Measurements from ENCODE around the gene SYNDIG1.

DNA sequence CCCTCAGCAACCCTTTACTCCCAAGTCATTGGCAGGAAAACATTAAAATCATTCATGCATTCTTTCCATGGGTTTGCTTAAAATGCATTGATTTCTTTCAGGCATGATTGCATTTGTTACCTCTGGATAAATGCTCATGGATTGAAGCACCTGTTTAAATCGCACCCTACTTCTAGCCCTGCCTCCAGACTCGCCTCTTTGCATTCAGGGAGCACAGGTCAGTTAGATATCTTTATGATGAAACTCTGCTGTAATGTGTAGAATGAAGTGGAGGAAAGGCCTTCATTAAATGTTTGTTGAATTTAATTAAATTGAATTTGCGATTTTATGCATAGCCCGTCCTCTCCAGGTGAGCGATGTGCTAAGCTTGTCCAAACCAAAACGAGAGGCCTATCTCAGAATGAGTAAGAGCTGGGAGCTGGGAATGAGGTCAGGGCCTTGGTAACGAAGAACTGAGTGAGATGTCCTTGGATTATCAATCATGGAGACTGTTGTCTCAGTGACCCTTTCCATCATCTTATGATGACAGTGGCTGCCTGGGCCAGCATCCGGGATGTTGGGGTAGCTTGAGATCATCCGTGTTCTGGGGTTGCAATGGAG is 210.1 kb downstream of the SYNDIG1 start:
- TF ChIP-seq, protein P1, sequence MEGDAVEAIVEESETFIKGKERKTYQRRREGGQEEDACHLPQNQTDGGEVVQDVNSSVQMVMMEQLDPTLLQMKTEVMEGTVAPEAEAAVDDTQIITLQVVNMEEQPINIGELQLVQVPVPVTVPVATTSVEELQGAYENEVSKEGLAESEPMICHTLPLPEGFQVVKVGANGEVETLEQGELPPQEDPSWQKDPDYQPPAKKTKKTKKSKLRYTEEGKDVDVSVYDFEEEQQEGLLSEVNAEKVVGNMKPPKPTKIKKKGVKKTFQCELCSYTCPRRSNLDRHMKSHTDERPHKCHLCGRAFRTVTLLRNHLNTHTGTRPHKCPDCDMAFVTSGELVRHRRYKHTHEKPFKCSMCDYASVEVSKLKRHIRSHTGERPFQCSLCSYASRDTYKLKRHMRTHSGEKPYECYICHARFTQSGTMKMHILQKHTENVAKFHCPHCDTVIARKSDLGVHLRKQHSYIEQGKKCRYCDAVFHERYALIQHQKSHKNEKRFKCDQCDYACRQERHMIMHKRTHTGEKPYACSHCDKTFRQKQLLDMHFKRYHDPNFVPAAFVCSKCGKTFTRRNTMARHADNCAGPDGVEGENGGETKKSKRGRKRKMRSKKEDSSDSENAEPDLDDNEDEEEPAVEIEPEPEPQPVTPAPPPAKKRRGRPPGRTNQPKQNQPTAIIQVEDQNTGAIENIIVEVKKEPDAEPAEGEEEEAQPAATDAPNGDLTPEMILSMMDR (conservative IDR thresholded peaks at IDR 0.05; ENCODE audit: low read depth, low read length): no peak
- TF ChIP-seq EZH2phosphoT487 (IDR thresholded peaks at IDR 0.05; ENCODE audit: borderline replicate concordance, low read length): no peak
- no peak for TF ChIP-seq EZH2 (IDR thresholded peaks at IDR 0.05; ENCODE audit: low read length, unreplicated experiment)

Measured in PC-3 (cell line).